Heart left ventricle (tissue), 13 donors: ENCODE measurements around the gene ATAT1.

Source experiments
- CTCF ChIP-seq, 12 donors: fragments of 200-600 bp; sonication (generic) in 4 of 12; IDR thresholded peaks; one replicate each; pipeline versions ENCODE4 v1.5.0 to v1.8.0; 2018 to 2022; ENCODE audit warnings: antibody characterized with exemption in 12 of 12, mild to moderate bottlenecking in 5 of 12
- POLR2A ChIP-seq, 2 donors: fragments of 450-650 bp; IDR thresholded peaks; one replicate each; pipeline ENCODE4 v1.6.1; 2017; ENCODE audit warnings: antibody characterized with exemption in 2 of 2, mild to moderate bottlenecking in 2 of 2, moderate library complexity in 2 of 2
- donor health status: ischemic (EF 13 %, LVEDD 7.1; RV severe dilation, severe dysfunction).
- donor health status: DM: no; HTN: yes; CAD: no.
- donor health status: DM: no; HTN: no; CAD: no.
- donor health status: ischemic (EF 25% LVEDD 6.9; RV normal size, moderate dysfunction).
- donor health status: ischemic (EF 25% LVEDD 5.7; RV mildly dilated, moderate dysfunction).
- donor health status: ischemic (EF 35%, LVEDD 5.7; RV mildly dilated, moderate dysfunction).
- donor health status: nonischemic (EF 11% LVEDD 7.7; RV severe dilation, severe dysfunction).
- donor health status: DM: yes; HTN: yes; CAD: no.
- donor health status: PGD.
- donor health status: ischemic (EF 29% LVEDD 5.4; RV normal size, mild dysfunction).
- donor health status: nonischemic (EF 23%, LVEDD 6.1; RV moderate dilation, normal function).

GRCh38 chr6:30664994-30665767 lies 38.5 kb downstream of the ATAT1 start:
- TF ChIP-seq CTCF (IDR thresholded peaks at IDR 0.05) (no peak), POLR2A (IDR thresholded peaks at IDR 0.05) (no peak)
